Stimulated activated CD4-positive, alpha-beta T cell treated with anti-CD3 and anti-CD28 coated beads, Interleukin-12 subunit alpha, Interleukin-12 subunit beta, amount 100 ng/mL, for 4 hours (primary cell): ENCODE data around the gene C3.
"Not testable (repeated sequence)": the region's sequence is repeated elsewhere in the genome, so short reads cannot be mapped to it uniquely, and the experiment has no call there.

Experiments
- DNase-seq: peaks from one replicate; pipeline ENCODE4 v3.0.0-alpha.2; 2020

C3 gene

GRCh38 chr19:6654347-6655310, 65.8 kb downstream of the C3 start:
- peak; percentile 54 for DNase-seq

- no peak for DNase-seq
Observed at GRCh38 chr19:6652805-6653094, 67.7 kb downstream of the C3 start.

- DNase-seq = no peak
Observed at GRCh38 chr19:6651965-6652804, 68.3 kb downstream of the C3 start.

- DNase-seq = no peak
Observed at GRCh38 chr19:6649185-6649584, 71.3 kb downstream of the C3 start.

- DNase-seq = no peak
Observed at GRCh38 chr19:6648141-6648715, 72.2 kb downstream of the C3 start.

- DNase-seq = no peak
Observed at GRCh38 chr19:6644796-6645195, 75.7 kb downstream of the C3 start.

- not testable (repeated sequence) for DNase-seq
Observed at GRCh38 chr19:6640333-6640732, 80.1 kb downstream of the C3 start.

DNA sequence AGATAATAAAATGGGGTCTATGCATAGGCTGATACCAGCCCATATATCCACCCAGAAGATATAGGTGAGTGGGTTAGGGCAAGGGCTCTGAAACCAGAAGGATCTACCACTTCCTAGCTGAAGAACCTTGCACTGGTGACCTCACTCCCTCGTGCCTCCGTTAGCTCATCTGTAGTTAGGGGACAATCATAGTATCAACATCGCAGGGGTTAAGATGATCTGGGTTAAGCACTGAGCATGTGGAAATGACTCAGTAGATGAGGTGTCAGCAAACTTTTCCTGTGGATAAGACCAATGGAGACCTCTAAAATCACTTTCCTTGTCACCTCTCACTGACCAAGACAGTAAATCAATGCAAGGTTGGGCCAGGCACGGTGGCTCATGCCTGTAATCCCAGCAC, 81.0 kb downstream of the C3 start:
- no peak for DNase-seq

GRCh38 chr19:6633456-6633813, 87.0 kb downstream of the C3 start:
- not testable (repeated sequence) for DNase-seq

- DNase-seq = peak; percentile 44
Observed at GRCh38 chr19:6632747-6633455, 87.5 kb downstream of the C3 start.

- DNase-seq = peak; percentile 69
Observed at GRCh38 chr19:6632002-6632621, 88.3 kb downstream of the C3 start.
